K562 (cell line): ENCODE results near the gene UNC5B. TPM values are rescaled to one million over a fixed set of nuclear protein-coding genes. Genes with fewer than 3 reads are reported as not detected.

Source experiments
- NR0B1 ChIP-seq: fragments of 450-650 bp; IDR thresholded peaks from one replicate; pipeline ENCODE4 v1.6.1; 2018; ENCODE audit warnings: mild to moderate bottlenecking, moderate library complexity; ENCODE audit not compliant: partially characterized antibody
- PKNOX1 ChIP-seq: fragments of 450-650 bp; IDR thresholded peaks from 2 replicates; pipeline ENCODE4 v1.6.1; 2016
- TRIM24 ChIP-seq, 2 experiments: fragments of 450-650 bp; IDR thresholded peaks; 2 replicates each; pipeline ENCODE4 v1.6.1; 2016
- ZBTB40 ChIP-seq, 2 experiments: fragments of 450-650 bp in 1 of 2; sonication (generic) in 1 of 2; formaldehyde crosslinking in 1 of 2; IDR thresholded peaks; 2 replicates each; pipeline versions ENCODE4 v1.7.1 to v1.9.0; 2016 to 2022; ENCODE audit warnings: inconsistent platforms in 1 of 2, mild to moderate bottlenecking in 1 of 2, missing genetic modification reagents in 1 of 2
- ZNF41 ChIP-seq: fragments of 250-450 bp; sonication (Bioruptor Pico); conservative IDR thresholded peaks from 2 replicates; pipeline ENCODE4 v1.4.0; 2020; ENCODE audit warnings: mild to moderate bottlenecking
- polyA plus RNA-seq, 8 experiments: library from polyadenylated mRNA; depleted of rRNA in 4 of 8; stranded (reverse) in 5 of 8; unstranded in 3 of 8; fragments of >200 nt; fragmentation: Nextera tagmentation in 2 of 8; fragmentation: Illumina TruSeq in 1 of 8; extraction: Ambion mirVana in 2 of 8; extraction: Trizol in 1 of 8; gene quantifications; 2 replicates each; pipeline versions ENCODE4 v1.2.1 to v1.2.3, GENCODE V29; 2011 to 2014; ENCODE audit warnings: inconsistent platforms in 1 of 8, missing spikeins in 1 of 8
- total RNA-seq, 7 experiments: library from RNA; depleted of rRNA in 6 of 7; stranded (reverse); fragments of >200 nt in 6 of 7; fragmentation: Illumina TruSeq in 2 of 7; extraction: Trizol in 2 of 7; gene quantifications; 2 replicates each; pipeline versions ENCODE4 v1.2.1 to v1.2.3, GENCODE V29; 2011 to 2021; ENCODE audit warnings: low replicate concordance in 1 of 7

UNC5B gene
- total and polyA plus RNA-seq, 9 of the 15 experiments (the other 6 are each of a cell fraction or from before 2014, with no cell fraction given) = 0.10 to 8.4 (median 2.1) TPM

- TF ChIP-seq PKNOX1 (no peak), NR0B1 (no peak), TRIM24 (IDR thresholded peaks at IDR 0.05) (no peak), ZBTB40 (IDR thresholded peaks at IDR 0.05) (no peak), ZBTB40 (CRISPR knock-in tag; IDR thresholded peaks at IDR 0.05) (no peak), ZNF41 (CRISPR knock-in tag) (no peak)
Observed at GRCh38 chr10:71308244-71308643, 95.9 kb downstream of the UNC5B start (continued).
